HL-60 (cell line): ENCODE data around the gene BIRC5.
A peak's percentile ranks its signal among the peaks of the same experiment; 100 is the strongest.
"Not testable (repeated sequence)": the region's sequence is repeated elsewhere in the genome, so short reads cannot be mapped to it uniquely, and the experiment has no call there.

Experiments used
- DNase-seq, 2 experiments: peaks; one replicate each; pipeline ENCODE4 v3.0.0-alpha.2; 2010 to 2020; ENCODE audit warnings: low read depth in 1 of 2, low spot score in 1 of 2
- H3K27ac ChIP-seq: fragments of 250-450 bp; sonication (Bioruptor Pico); replicated peaks from 2 replicates; pipeline ENCODE4 v1.5.1; 2020; ENCODE audit warnings: mild to moderate bottlenecking, moderate library complexity
- H3K27me3 ChIP-seq: fragments of 250-450 bp; sonication (Bioruptor Pico); 2 replicates; pipeline ENCODE4 v1.5.1; 2021; ENCODE audit warnings: mild to moderate bottlenecking, moderate library complexity; ENCODE audit not compliant: insufficient read depth, poor library complexity, severe bottlenecking
- H3K4me3 ChIP-seq: replicated peaks from 2 replicates; pipeline ENCODE4 v1.5.1; 2011; ENCODE audit warnings: mild to moderate bottlenecking, control low read depth, low read length; ENCODE audit not compliant: insufficient read depth
- CTCF ChIP-seq: IDR thresholded peaks from one replicate; pipeline ENCODE4 v1.5.1; 2011; ENCODE audit warnings: low read length, control low read depth, inconsistent platforms; ENCODE audit not compliant: insufficient read depth
- GABPA ChIP-seq: IDR thresholded peaks from 2 replicates; pipeline ENCODE4 v1.6.1; 2012; ENCODE audit warnings: low read depth
- POLR2AphosphoS5 ChIP-seq: IDR thresholded peaks from 2 replicates; pipeline ENCODE4 v1.6.1; 2012; ENCODE audit warnings: low read depth
- REST ChIP-seq: IDR thresholded peaks from 2 replicates; pipeline ENCODE4 v1.6.1; 2012; ENCODE audit warnings: low read depth; ENCODE audit not compliant: insufficient replicate concordance
- SPI1 ChIP-seq: IDR thresholded peaks from 2 replicates; pipeline ENCODE4 v1.6.1; 2012; ENCODE audit warnings: low read depth, mild to moderate bottlenecking, borderline replicate concordance

Gene BIRC5

GRCh38 chr17:78252111-78252634 is 38.1 kb downstream of the BIRC5 start:
- no peaks in the 10 kb centered on the region for H3K27me3 ChIP-seq
- TF ChIP-seq CTCF: no peak
- no peak for TF ChIP-seq SPI1
- no peak for TF ChIP-seq REST
- TF ChIP-seq GABPA: no peak
- no peak for TF ChIP-seq POLR2AphosphoS5
- DNase-seq: no peak
- no peak overlapping the region for H3K4me3 ChIP-seq
- no peak overlapping the region for H3K27ac ChIP-seq

- H3K4me3 ChIP-seq: no peak overlapping the region
- no peak for TF ChIP-seq REST
- no peak for TF ChIP-seq CTCF
- TF ChIP-seq SPI1: no peak
- TF ChIP-seq POLR2AphosphoS5: no peak
- TF ChIP-seq GABPA: no peak
- no peak overlapping the region for H3K27ac ChIP-seq
- no peak for DNase-seq
- no peaks in the 10 kb centered on the region for H3K27me3 ChIP-seq
Observed at GRCh38 chr17:78252701-78253635, 38.9 kb downstream of the BIRC5 start.

- not testable (repeated sequence) for H3K27me3 ChIP-seq, DNase-seq
- Histone ChIP-seq H3K27ac (peak overlapping the region; percentile 74), H3K4me3 (peak overlapping the region; percentile 64; the same call in 1 of the 2 replicates)
Observed at GRCh38 chr17:78253636-78253945, 39.5 kb downstream of the BIRC5 start.

- peak; percentile 79 to 81 for DNase-seq
- TF ChIP-seq POLR2AphosphoS5 (no peak), CTCF (no peak), SPI1 (no peak), GABPA (no peak), REST (no peak)
- H3K27me3 ChIP-seq: no peaks in the 10 kb centered on the region
- H3K4me3 ChIP-seq: peak overlapping the region; percentile 64
- peak overlapping the region; percentile 74 for H3K27ac ChIP-seq
Observed at GRCh38 chr17:78253946-78254672, 40.1 kb downstream of the BIRC5 start.
